Ishikawa (cell line): ENCODE results near the gene DMRTC2.
A peak's percentile ranks its signal among the peaks of the same experiment; 100 is the strongest.

Experiments
- CEBPB ChIP-seq: IDR thresholded peaks from 2 replicates; pipeline ENCODE4 v1.6.1; 2012
- CREB1 ChIP-seq: IDR thresholded peaks from 2 replicates; pipeline ENCODE4 v1.6.1; 2012; ENCODE audit warnings: low read depth
- EGR1 ChIP-seq: IDR thresholded peaks from 2 replicates; pipeline ENCODE4 v1.6.1; 2012
- EP300 ChIP-seq: IDR thresholded peaks from 2 replicates; pipeline ENCODE4 v1.6.1; 2012; ENCODE audit warnings: borderline replicate concordance
- FOXM1 ChIP-seq: IDR thresholded peaks from 2 replicates; pipeline ENCODE4 v1.6.1; 2012; ENCODE audit warnings: low read depth, borderline replicate concordance
- NFIC ChIP-seq: IDR thresholded peaks from 2 replicates; pipeline ENCODE4 v1.6.1; 2012
- RAD21 ChIP-seq: IDR thresholded peaks from 2 replicates; pipeline ENCODE4 v1.6.1; 2012; ENCODE audit warnings: low read depth
- REST ChIP-seq: IDR thresholded peaks from 2 replicates; pipeline ENCODE4 v1.6.1; 2012; ENCODE audit warnings: low read depth, mild to moderate bottlenecking
- TAF1 ChIP-seq: IDR thresholded peaks from 2 replicates; pipeline ENCODE4 v1.6.1; 2012; ENCODE audit warnings: low read depth, mild to moderate bottlenecking
- TCF12 ChIP-seq: IDR thresholded peaks from 2 replicates; pipeline ENCODE4 v1.6.1; 2012; ENCODE audit warnings: low read depth
- TEAD4 ChIP-seq: IDR thresholded peaks from 2 replicates; pipeline ENCODE4 v1.6.1; 2012
- YY1 ChIP-seq: IDR thresholded peaks from 2 replicates; pipeline ENCODE4 v1.6.1; 2012; ENCODE audit warnings: low read depth
- ZBTB7A ChIP-seq: IDR thresholded peaks from 2 replicates; pipeline ENCODE4 v1.6.1; 2012; ENCODE audit warnings: low read depth
- TF ChIP-seq, protein P1 (sequence below): IDR thresholded peaks from 2 replicates; pipeline ENCODE4 v1.6.1; 2012
- TF ChIP-seq, protein P2 (sequence below): IDR thresholded peaks from 2 replicates; pipeline ENCODE4 v1.6.1; 2012

DMRTC2 gene

GRCh38 chr19:41871573-41872383, 26.9 kb downstream of the DMRTC2 start:
- no peak for TF ChIP-seq YY1
- no peak for TF ChIP-seq FOXM1
- TF ChIP-seq EP300 = no peak
- no peak for TF ChIP-seq RAD21
- TF ChIP-seq, protein P1, sequence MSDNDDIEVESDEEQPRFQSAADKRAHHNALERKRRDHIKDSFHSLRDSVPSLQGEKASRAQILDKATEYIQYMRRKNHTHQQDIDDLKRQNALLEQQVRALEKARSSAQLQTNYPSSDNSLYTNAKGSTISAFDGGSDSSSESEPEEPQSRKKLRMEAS = no peak
- no peak for TF ChIP-seq ZBTB7A
- TF ChIP-seq CREB1 = no peak
- TF ChIP-seq TEAD4 = no peak
- no peak for TF ChIP-seq CEBPB
- no peak for TF ChIP-seq REST
- TF ChIP-seq, protein P2, sequence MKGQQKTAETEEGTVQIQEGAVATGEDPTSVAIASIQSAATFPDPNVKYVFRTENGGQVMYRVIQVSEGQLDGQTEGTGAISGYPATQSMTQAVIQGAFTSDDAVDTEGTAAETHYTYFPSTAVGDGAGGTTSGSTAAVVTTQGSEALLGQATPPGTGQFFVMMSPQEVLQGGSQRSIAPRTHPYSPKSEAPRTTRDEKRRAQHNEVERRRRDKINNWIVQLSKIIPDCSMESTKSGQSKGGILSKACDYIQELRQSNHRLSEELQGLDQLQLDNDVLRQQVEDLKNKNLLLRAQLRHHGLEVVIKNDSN = no peak
- no peak for TF ChIP-seq TCF12
- no peak for TF ChIP-seq NFIC
- no peak for TF ChIP-seq EGR1
- no peak for TF ChIP-seq TAF1

DNA sequence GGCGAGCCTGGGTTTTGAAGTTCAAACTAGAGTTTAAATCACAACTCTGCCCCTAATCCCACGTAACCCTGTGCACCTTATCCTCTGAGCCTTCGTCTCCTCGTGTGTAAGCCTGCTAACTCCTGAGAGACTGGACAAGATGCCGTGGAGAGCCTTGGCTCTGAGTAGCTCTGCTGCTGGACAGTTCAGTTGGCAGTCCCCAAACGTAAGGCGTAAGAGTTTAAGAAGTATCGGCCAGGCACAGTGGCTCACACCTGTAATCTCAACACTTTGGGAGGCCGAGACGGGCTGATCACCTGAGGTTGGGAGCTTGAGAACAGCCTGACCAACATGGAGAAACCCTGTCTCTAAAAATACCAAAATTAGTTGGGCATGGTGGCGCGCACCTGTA, 27.5 kb downstream of the DMRTC2 start:
- no peak for TF ChIP-seq TCF12
- TF ChIP-seq CEBPB = no peak
- no peak for TF ChIP-seq EGR1
- TF ChIP-seq TAF1 = no peak
- TF ChIP-seq, protein P1 = no peak
- TF ChIP-seq RAD21 = no peak
- TF ChIP-seq TEAD4 = no peak
- no peak for TF ChIP-seq ZBTB7A
- TF ChIP-seq FOXM1 = no peak
- TF ChIP-seq, protein P2 = no peak
- no peak for TF ChIP-seq CREB1
- no peak for TF ChIP-seq EP300
- TF ChIP-seq YY1 = no peak
- no peak for TF ChIP-seq REST
- no peak for TF ChIP-seq NFIC

DNA sequence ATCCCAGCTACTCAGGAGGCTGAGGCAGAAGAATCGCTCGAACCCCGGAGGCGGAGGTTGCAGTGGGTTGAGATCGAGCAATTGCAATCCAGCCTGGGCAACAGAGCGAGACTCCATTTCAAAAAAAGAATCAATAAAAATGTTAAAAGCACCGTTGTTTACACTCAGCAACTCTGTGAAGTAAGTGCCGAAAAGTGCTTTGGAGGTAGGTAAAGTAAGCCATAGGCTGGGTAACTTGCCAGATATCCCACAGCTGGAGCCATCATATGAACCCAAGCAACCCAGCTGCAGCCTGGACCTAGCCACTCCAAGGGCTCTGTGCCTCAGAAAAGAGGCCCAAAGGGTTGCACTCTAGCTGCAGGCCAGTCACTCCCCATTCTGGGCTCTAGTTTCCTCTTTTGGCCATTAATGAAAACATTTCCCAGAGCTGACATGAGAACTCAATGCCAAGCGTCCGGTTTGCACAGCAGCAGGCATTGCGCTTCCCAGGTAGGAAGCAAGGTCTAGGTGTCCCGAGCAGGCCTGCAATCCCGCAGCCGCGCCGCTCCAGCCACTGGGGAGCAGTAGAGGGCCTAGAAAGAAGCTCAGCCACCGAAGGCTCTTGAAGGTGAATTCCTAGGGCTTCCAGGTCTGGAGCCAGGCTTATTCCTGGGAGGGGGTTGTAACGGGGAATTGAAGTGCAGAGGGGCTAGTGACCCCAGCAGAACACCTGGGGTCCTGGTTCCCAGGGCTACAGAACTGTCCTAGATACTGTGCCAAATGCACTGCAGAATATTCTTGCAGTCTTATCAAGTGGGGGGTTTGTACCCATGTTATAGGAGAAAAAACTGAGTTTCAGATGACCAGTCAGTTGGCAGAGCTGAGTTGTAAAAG, 28.2 kb downstream of the DMRTC2 start:
- peak; percentile 46; the same call in 1 of the 2 replicates for TF ChIP-seq RAD21
- no peak for TF ChIP-seq YY1
- TF ChIP-seq REST = no peak
